Measurements from ENCODE around the gene OR10J4. TPM values are rescaled to one million over a fixed set of nuclear protein-coding genes. Genes with fewer than 3 reads are reported as not detected.
"Not testable (repeated sequence)": the region's sequence is repeated elsewhere in the genome, so short reads cannot be mapped to it uniquely, and the experiment has no call there.

Gene OR10J4
- total RNA-seq, 2 donors from 2014 or later, result not detected

DNA sequence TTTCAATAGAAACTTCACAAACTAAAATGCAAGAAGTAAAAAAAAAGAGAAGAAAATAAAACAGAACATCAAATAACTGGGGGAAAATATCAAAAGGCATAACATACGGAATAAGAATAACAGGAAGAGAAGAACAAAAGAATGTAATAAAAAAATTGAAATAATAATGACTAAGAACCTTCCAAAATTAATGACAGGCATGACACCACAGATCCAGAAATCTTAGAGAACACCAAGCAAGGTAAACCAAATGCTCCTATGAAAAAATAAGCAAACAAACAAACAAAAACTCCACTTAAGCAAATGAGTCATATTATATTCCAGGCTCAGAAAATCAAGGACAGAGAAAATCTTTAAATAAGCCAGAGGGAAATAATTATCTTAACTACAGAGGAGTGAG is 16.2 kb downstream of the OR10J4 start:
- Mint-ChIP-seq H3K4me1 (no peaks in the 10 kb centered on the region), H3K27me3 (peaks cover 5% of the 10 kb centered on the region), H3K36me3 (ENCODE audit: low read depth) (no peaks in the 10 kb centered on the region), H3K4me3 (no peak overlapping the region), H3K27ac (no peak overlapping the region)
- H3K9me3 ChIP-seq (ENCODE audit: control insufficient read depth, low read length, poor library complexity, severe bottlenecking), result no peaks in the 10 kb centered on the region
- no peak for ATAC-seq
- no peak for DNase-seq

DNA sequence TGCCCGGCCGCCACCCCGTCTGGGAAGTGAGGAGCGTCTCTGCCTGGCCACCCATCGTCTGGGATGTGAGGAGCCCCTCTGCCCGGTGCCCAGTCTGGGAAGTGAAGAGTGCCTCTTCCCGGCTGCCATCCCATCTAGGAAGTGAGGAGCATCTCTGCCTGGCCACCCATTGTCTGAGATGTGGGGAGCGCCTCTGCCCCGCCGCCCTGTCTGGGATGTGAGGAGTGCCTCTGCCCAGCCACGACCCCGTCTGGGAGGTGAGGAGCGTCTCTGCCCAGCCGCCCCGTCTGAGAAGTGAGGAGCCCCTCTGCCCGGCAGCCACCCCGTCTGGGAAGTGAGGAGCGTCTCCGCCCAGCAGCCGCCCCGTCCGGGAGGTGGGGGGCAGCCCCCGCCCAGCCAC is 17.6 kb downstream of the OR10J4 start:
- not testable (repeated sequence) for H3K36me3 Mint-ChIP-seq (ENCODE audit: low read depth); H3K4me1 Mint-ChIP-seq; H3K9me3 ChIP-seq (ENCODE audit: control insufficient read depth, low read length, poor library complexity, severe bottlenecking); H3K27me3 Mint-ChIP-seq; H3K27ac Mint-ChIP-seq; ATAC-seq; DNase-seq; H3K4me3 Mint-ChIP-seq

DNA sequence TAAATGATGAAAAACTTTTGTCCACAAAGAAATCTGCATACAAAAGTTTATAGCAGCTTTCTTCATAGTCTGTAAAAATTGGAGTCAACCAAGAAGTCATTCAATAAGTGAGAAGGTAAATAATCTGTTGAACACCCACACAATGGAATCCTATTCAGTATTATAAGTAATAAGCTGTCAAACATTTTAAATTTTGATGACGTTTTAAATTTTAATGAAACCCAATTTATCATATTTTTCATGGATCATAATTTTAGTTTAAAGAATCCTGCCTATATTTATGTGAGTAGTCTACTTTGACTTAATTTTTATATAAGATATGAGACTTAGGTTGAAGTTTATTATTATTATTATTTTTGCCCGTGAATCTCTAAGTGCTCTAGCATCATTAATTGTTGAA is 27.5 kb downstream of the OR10J4 start:
- H3K9me3 ChIP-seq (ENCODE audit: control insufficient read depth, low read length, poor library complexity, severe bottlenecking), result no peaks in the 10 kb centered on the region
- no peak overlapping the region for H3K27ac Mint-ChIP-seq
- H3K27me3 Mint-ChIP-seq, result no peaks in the 10 kb centered on the region
- no peaks in the 10 kb centered on the region for H3K36me3 Mint-ChIP-seq (ENCODE audit: low read depth)
- no peak for DNase-seq
- no peaks in the 10 kb centered on the region for H3K4me1 Mint-ChIP-seq
- no peak for ATAC-seq
- H3K4me3 Mint-ChIP-seq, result no peak overlapping the region

DNA sequence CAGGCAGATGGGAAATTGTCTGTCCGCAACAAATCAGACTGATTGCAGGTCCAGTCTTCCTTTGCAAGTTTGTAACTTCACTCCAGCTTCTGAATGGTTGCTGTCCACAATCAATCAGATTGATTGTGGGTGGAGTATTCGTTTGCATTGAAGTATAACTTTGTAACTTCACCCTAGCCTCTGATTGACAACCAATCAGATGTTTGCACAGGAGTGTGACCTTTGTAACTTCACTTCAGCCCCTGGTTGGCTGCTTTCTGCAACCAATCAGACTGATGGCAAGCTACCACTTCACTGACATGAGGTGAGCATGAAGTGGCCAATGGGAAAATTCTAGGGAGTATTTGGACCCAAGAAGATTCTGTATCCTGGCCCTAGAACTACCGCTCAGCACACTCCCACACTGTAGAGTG is 33.2 kb downstream of the OR10J4 start:
- Mint-ChIP-seq H3K4me3 (no peak overlapping the region), H3K27me3 (peaks cover 19% of the 10 kb centered on the region), H3K4me1 (no peaks in the 10 kb centered on the region), H3K27ac (no peak overlapping the region), H3K36me3 (ENCODE audit: low read depth) (no peaks in the 10 kb centered on the region)
- no peak for DNase-seq
- no peaks in the 10 kb centered on the region for H3K9me3 ChIP-seq (ENCODE audit: control insufficient read depth, low read length, poor library complexity, severe bottlenecking)
- no peak for ATAC-seq

DNA sequence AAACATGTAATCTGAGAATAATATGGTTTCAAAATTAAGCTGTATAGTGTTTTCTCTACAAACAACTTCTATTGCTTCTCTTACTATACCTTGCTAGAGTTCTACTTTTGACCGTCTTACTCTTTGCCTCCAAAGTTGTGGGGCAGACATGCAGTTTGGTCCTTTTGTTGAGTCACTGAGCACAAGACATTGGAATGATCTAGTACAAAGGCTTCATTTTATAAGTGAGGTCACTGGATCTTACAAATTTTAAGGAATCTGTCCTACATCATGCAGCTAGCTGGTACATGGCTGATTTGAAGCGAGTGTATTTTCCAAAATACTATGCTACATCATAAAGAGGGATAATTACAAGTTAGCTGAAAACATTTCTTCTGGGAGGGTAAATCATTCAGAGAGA is 36.3 kb downstream of the OR10J4 start:
- no peaks in the 10 kb centered on the region for H3K36me3 Mint-ChIP-seq (ENCODE audit: low read depth)
- ATAC-seq, result no peak
- peaks cover 28% of the 10 kb centered on the region for H3K27me3 Mint-ChIP-seq

DNA sequence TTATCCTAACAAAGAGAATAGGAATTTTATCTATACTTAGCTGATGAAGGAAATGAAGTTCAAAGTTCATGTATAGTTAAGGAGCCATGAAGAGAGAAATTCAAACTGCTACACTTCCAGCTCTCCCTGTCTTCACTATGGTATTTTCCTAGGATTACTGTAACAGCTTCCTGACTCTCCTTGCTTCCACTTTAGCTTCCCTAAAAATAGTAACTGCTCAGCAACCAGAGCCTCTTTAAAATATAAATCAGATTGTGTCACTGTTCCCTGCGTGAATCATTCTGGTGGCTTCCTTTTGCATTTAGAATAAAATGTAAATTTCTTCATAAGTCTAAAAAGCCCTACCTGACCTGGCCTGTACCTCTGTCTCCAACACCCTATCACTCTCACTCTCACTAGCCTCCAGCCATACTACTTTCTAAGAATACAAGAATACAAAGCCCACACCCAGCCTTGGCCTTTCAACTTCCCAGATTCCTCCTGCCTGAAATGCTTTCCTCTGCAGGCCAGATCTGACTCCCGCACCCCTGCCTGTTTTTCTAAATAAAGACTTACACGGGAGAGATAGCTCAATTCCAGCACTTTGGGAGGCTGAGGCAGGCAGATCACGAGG is 38.0 kb downstream of the OR10J4 start:
- Mint-ChIP-seq H3K27ac (no peak overlapping the region), H3K4me3 (no peak overlapping the region), H3K36me3 (ENCODE audit: low read depth) (no peaks in the 10 kb centered on the region), H3K27me3 (peaks cover 28% of the 10 kb centered on the region), H3K4me1 (no peaks in the 10 kb centered on the region)
- DNase-seq (no peak), ATAC-seq (no peak)
- no peaks in the 10 kb centered on the region for H3K9me3 ChIP-seq (ENCODE audit: control insufficient read depth, low read length, poor library complexity, severe bottlenecking)

More for the DNA sequence above, 36.3 kb downstream of the OR10J4 start:
- H3K9me3 ChIP-seq (ENCODE audit: control insufficient read depth, low read length, poor library complexity, severe bottlenecking), result no peaks in the 10 kb centered on the region
- no peak for DNase-seq
- Mint-ChIP-seq H3K27ac (no peak overlapping the region), H3K4me3 (no peak overlapping the region), H3K4me1 (no peaks in the 10 kb centered on the region)

DNA sequence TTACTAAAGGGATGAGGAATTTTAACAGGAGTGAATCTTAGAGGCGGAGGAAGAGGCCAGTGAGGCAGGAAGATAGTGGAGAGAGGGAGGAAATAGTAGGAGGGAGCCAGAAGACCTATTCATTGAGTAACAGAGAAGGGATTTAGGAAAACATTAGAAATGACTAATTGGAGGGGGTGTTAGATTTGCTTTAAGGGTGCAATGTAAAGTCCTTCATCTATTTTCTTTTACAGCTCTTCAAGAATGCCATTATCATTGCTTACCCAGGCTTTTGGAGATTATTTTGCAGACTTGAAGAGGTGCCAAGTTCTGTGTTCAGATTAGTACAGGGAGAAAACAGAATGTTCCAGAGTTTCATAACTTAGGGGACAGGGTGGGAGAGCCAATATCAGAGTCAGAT is 41.3 kb downstream of the OR10J4 start:
- H3K4me3 Mint-ChIP-seq, result no peak overlapping the region
- H3K27ac Mint-ChIP-seq, result no peak overlapping the region
- no peak for DNase-seq
- no peaks in the 10 kb centered on the region for H3K4me1 Mint-ChIP-seq
- no peak for ATAC-seq
- H3K36me3 Mint-ChIP-seq (ENCODE audit: low read depth), result no peaks in the 10 kb centered on the region
- no peaks in the 10 kb centered on the region for H3K9me3 ChIP-seq (ENCODE audit: control insufficient read depth, low read length, poor library complexity, severe bottlenecking)
- H3K27me3 Mint-ChIP-seq, result peaks cover 23% of the 10 kb centered on the region

DNA sequence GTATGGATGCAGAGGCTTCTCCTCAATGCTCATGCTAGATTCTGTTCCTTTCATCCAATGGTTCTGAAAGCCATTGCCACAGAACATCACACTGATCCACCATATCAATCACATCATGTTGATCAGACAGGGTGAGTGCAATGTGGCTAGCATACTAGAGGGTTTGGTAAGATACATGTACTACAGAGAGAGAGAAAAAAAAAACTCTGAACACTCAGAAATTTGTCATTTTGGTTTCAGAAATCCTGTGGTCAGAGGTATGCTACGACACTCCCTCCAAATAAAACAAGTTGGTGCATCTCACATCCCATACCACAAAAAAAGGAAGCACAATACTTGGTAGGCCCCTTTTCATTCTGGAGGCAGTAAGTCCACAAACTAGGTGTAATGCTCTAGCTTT is 42.9 kb downstream of the OR10J4 start:
- H3K27ac Mint-ChIP-seq, result no peak overlapping the region

More for the DNA sequence above, 42.9 kb downstream of the OR10J4 start:
- no peaks in the 10 kb centered on the region for H3K36me3 Mint-ChIP-seq (ENCODE audit: low read depth)
- ATAC-seq (no peak), DNase-seq (no peak)
- H3K4me3 Mint-ChIP-seq, result no peak overlapping the region
- peaks cover 16% of the 10 kb centered on the region for H3K27me3 Mint-ChIP-seq
- no peaks in the 10 kb centered on the region for H3K9me3 ChIP-seq (ENCODE audit: control insufficient read depth, low read length, poor library complexity, severe bottlenecking)
- H3K4me1 Mint-ChIP-seq, result no peaks in the 10 kb centered on the region

Other genes with a start within 250 kb of the OR10J4 start
- not detected for gene ACKR1, start 227.3 kb upstream of the OR10J4 start, total RNA-seq
- 1 to 10 TPM; 4.1 to 5.9 TPM for gene FCER1A, start 129.9 kb upstream of the OR10J4 start, total RNA-seq
- gene OR10J1, start 7.5 kb downstream of the OR10J4 start, total RNA-seq, result not detected
- gene OR10J5, start 103.8 kb downstream of the OR10J4 start, total RNA-seq, result not detected
- gene APCS, start 155.6 kb downstream of the OR10J4 start, total RNA-seq, result not detected